Keratinocyte (primary cell): ENCODE data around the gene CLDND2. TPM values are rescaled to one million over a fixed set of nuclear protein-coding genes. Genes with fewer than 3 reads are reported as not detected.
"Not testable (repeated sequence)": the region's sequence is repeated elsewhere in the genome, so short reads cannot be mapped to it uniquely, and the experiment has no call there.

Source experiments
- DNase-seq: peaks from one replicate; pipeline ENCODE4 v3.0.0-alpha.2; 2011; ENCODE audit warnings: low read depth, missing footprints, low spot score
- FAIRE-seq: peaks from 2 replicates; lab custom pipeline; 2011; peaks lifted over from hg19 to GRCh38; lab: Jason Lieb, UNC
- H2AFZ ChIP-seq: 2 replicates; pipeline ENCODE4 v1.6.0; 2012; ENCODE audit warnings: low read length, control low read depth, inconsistent platforms; ENCODE audit not compliant: control insufficient read depth
- H3K27ac ChIP-seq: 2 replicates; pipeline ENCODE4 v1.5.1; 2011; ENCODE audit warnings: low read length; ENCODE audit not compliant: control insufficient read depth, insufficient read depth
- H3K27me3 ChIP-seq: 3 replicates; pipeline ENCODE4 v1.6.0; 2011; ENCODE audit warnings: low read length; ENCODE audit not compliant: control insufficient read depth, insufficient read depth; ENCODE audit errors: extremely low read depth
- H3K36me3 ChIP-seq, 2 experiments: 2 replicates in 1 of 2; 3 replicates in 1 of 2; pipeline ENCODE4 v1.5.1; 2011; ENCODE audit warnings: low read length in 2 of 2, mild to moderate bottlenecking in 1 of 2; ENCODE audit not compliant: control insufficient read depth in 2 of 2, insufficient read depth in 2 of 2; ENCODE audit errors: extremely low read depth in 1 of 2
- H3K4me1 ChIP-seq: 3 replicates; pipeline ENCODE4 v1.5.1; 2011; ENCODE audit warnings: low read length; ENCODE audit not compliant: control insufficient read depth, insufficient read depth; ENCODE audit errors: extremely low read depth
- H3K4me2 ChIP-seq: 3 replicates; pipeline ENCODE4 v1.6.0; 2011; ENCODE audit warnings: low read depth, low read length; ENCODE audit not compliant: control insufficient read depth, insufficient read depth; ENCODE audit errors: extremely low read depth
- H3K4me3 ChIP-seq, 3 experiments: fragments of 200-600 bp in 1 of 3; sonication (generic) in 1 of 3; 2 replicates in 2 of 3; 3 replicates in 1 of 3; pipeline ENCODE4 v1.5.1; 2011 to 2016; ENCODE audit warnings: low read length in 3 of 3, mild to moderate bottlenecking in 3 of 3, control low read depth in 2 of 3, inconsistent platforms in 1 of 3, low read depth in 1 of 3, mixed read lengths in 1 of 3, mixed run types in 1 of 3, moderate library complexity in 1 of 3; ENCODE audit not compliant: control insufficient read depth in 2 of 3, insufficient read depth in 2 of 3; ENCODE audit errors: extremely low read depth in 1 of 3
- H3K79me2 ChIP-seq: 2 replicates; pipeline ENCODE4 v1.6.0; 2012; ENCODE audit warnings: low read length; ENCODE audit not compliant: control insufficient read depth, insufficient read depth
- H3K9ac ChIP-seq: 3 replicates; pipeline ENCODE4 v1.6.0; 2011; ENCODE audit warnings: low read length; ENCODE audit not compliant: control insufficient read depth, insufficient read depth; ENCODE audit errors: extremely low read depth
- H3K9me1 ChIP-seq: 3 replicates; pipeline ENCODE4 v1.6.0; 2011; ENCODE audit warnings: low read length; ENCODE audit not compliant: control insufficient read depth, insufficient read depth; ENCODE audit errors: extremely low read depth
- H3K9me3 ChIP-seq: 2 replicates; pipeline ENCODE4 v1.5.1; 2012; ENCODE audit warnings: low read depth, low read length; ENCODE audit not compliant: control insufficient read depth
- H4K20me1 ChIP-seq: 3 replicates; pipeline ENCODE4 v1.6.0; 2011; ENCODE audit warnings: low read length; ENCODE audit not compliant: control insufficient read depth, insufficient read depth; ENCODE audit errors: extremely low read depth
- CTCF ChIP-seq, 3 experiments: IDR thresholded peaks in 1 of 3; conservative IDR thresholded peaks in 1 of 3; optimal IDR thresholded peaks in 1 of 3; 2 replicates in 2 of 3; 3 replicates in 1 of 3; pipeline versions ENCODE3 to v1.5.1; 2011; ENCODE audit warnings: low read length in 3 of 3, mild to moderate bottlenecking in 3 of 3, moderate library complexity in 2 of 3, control low read depth in 1 of 3, inconsistent platforms in 1 of 3; ENCODE audit not compliant: insufficient read depth in 2 of 3; ENCODE audit errors: extremely low read depth in 1 of 3
- EZH2 ChIP-seq: IDR thresholded peaks from one replicate; pipeline ENCODE4 v1.6.1; 2012; ENCODE audit warnings: inconsistent platforms, mild to moderate bottlenecking, low read length, moderate library complexity
- dilution Hi-C: fragments of 300-500 bp; cut with MboI; formaldehyde crosslinking; loops from one replicate; pipeline ENCODE4 v1.7.0; 2020; ENCODE audit warnings: low sequenced_read_pairs; ENCODE audit not compliant: extremely low pct_ligation_motif_present
- polyA plus RNA-seq, 5 experiments: library from polyadenylated mRNA; depleted of rRNA in 3 of 5; stranded (reverse) in 3 of 5; stranded (forward) in 1 of 5; unstranded in 1 of 5; fragments of >200 nt; gene quantifications; 1 replicate in 1 of 5; 2 replicates in 3 of 5; 3 replicates in 1 of 5; pipeline versions ENCODE4 v1.2.1 to v1.2.3, GENCODE V29; 2011 to 2012; ENCODE audit warnings: missing spikeins in 2 of 5, low read depth in 1 of 5, low replicate concordance in 1 of 5

Gene CLDND2
- polyA plus RNA-seq, 1 donor (not counting 4 experiments of a cell fraction or from before 2014, with no cell fraction given), result 0.37 TPM

- H3K4me1 ChIP-seq, result no peaks in the 10 kb centered on the region
- H3K36me3 ChIP-seq, result no peaks in the 10 kb centered on the region
- no peak for DNase-seq
- H3K27ac ChIP-seq, result no peak overlapping the region
- peaks cover 4% of the 10 kb centered on the region for H3K9me3 ChIP-seq
- no peak overlapping the region for H3K4me3 ChIP-seq
- H3K79me2 ChIP-seq, result no peaks in the 10 kb centered on the region
- peak in 2 of 3 experiments; percentile 37 to 41 for TF ChIP-seq CTCF (optimal IDR thresholded peaks at IDR 0.05 in 1 of 3, IDR thresholded peaks at IDR 0.05 in 1 of 3, conservative IDR thresholded peaks at IDR 0.05 in 1 of 3; ENCODE audit: extremely low read depth in 1 of 3, insufficient read depth in 2 of 3, low read length in 3 of 3)
- no peak for TF ChIP-seq EZH2
- no peaks in the 10 kb centered on the region for H3K27me3 ChIP-seq
- no peaks in the 10 kb centered on the region for H3K9me1 ChIP-seq
- no peak overlapping the region for H3K9ac ChIP-seq
- no peak for FAIRE-seq
- no peak overlapping the region for H3K4me2 ChIP-seq
- dilution Hi-C loops, result no loop called here
- no peak overlapping the region for H2AFZ ChIP-seq
- no peaks in the 10 kb centered on the region for H4K20me1 ChIP-seq
Measured at GRCh38 chr19:51398096-51398704, 29.4 kb upstream of the CLDND2 start.

DNA sequence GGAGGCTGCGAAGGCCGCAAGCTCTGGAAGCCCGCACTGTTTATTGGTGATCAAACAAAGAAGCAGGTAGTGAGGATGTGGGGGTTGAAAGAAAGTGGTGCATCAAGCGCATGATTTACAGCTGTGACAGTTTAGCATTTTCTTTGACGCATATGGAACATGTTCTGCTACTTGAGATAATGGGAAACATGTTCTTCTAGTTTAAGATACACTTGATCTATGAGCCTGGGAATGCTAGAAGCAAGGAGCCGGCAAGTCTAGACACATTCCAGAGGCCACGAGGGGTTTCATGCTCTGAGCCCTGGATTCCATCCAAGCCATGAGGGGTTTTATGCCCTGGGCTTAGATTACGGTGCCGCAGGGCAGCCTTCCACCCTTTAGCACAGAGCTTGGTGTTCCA, 28.6 kb upstream of the CLDND2 start:
- H3K4me3 ChIP-seq, H3K36me3 ChIP-seq, FAIRE-seq, H3K4me1 ChIP-seq, H3K9ac ChIP-seq, H3K27me3 ChIP-seq, H4K20me1 ChIP-seq, DNase-seq, H3K79me2 ChIP-seq, H3K27ac ChIP-seq, dilution Hi-C loops, H3K4me2 ChIP-seq, H3K9me1 ChIP-seq, H2AFZ ChIP-seq, H3K9me3 ChIP-seq: not testable (repeated sequence)

GRCh38 chr19:51396175-51396574, 27.4 kb upstream of the CLDND2 start:
- no peaks in the 10 kb centered on the region for H3K36me3 ChIP-seq
- H3K27me3 ChIP-seq, result no peaks in the 10 kb centered on the region
- no peak for FAIRE-seq
- TF ChIP-seq CTCF (optimal IDR thresholded peaks at IDR 0.05 in 1 of 3, IDR thresholded peaks at IDR 0.05 in 1 of 3, conservative IDR thresholded peaks at IDR 0.05 in 1 of 3; ENCODE audit: extremely low read depth in 1 of 3, insufficient read depth in 2 of 3, low read length in 3 of 3), result no peak
- no peak for TF ChIP-seq EZH2
- no peak overlapping the region for H2AFZ ChIP-seq
- H3K4me1 ChIP-seq, result no peaks in the 10 kb centered on the region
- no peaks in the 10 kb centered on the region for H3K9me3 ChIP-seq
- no peak for DNase-seq
- no peak overlapping the region for H3K4me3 ChIP-seq
- H3K79me2 ChIP-seq, result no peaks in the 10 kb centered on the region
- H4K20me1 ChIP-seq, result no peaks in the 10 kb centered on the region
- no peak overlapping the region for H3K27ac ChIP-seq
- no peak overlapping the region for H3K4me2 ChIP-seq
- dilution Hi-C loops, result no loop called here
- no peaks in the 10 kb centered on the region for H3K9me1 ChIP-seq
- H3K9ac ChIP-seq, result no peak overlapping the region
